GM18499 (cell line): ENCODE results near the gene FTSJ3.
A peak's percentile ranks its signal among the peaks of the same experiment; 100 is the strongest.
"Not testable (repeated sequence)": the region's sequence is repeated elsewhere in the genome, so short reads cannot be mapped to it uniquely, and the experiment has no call there.

Experiments
- ATAC-seq: cut with Tn5 transposase; IDR thresholded peaks from one replicate; pipeline ENCODE4 v1.9.1; 2021; ENCODE audit warnings: moderate number of reproducible peaks; ENCODE audit not compliant: insufficient read depth, unreplicated experiment

FTSJ3 gene

DNA sequence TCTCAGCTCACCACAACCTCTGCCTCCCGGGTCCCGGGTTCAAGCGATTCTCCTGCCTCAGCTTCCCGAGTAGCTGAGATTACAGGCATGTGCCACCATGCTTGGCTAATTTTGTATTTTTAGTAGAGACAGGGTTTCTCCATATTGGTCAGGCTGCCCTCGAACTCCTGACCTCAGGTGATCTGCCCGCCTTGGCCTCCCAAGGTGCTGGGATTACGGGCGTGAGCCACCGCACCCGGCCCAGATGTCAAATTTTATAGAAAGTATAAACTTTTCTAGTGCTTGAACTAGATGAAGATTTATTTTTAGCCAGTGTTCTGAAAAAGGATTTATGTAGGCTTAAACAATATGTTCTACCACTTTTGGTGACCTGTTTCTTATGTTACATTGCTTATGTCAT lies 31.1 kb downstream of the FTSJ3 start:
- not testable (repeated sequence) for ATAC-seq

DNA sequence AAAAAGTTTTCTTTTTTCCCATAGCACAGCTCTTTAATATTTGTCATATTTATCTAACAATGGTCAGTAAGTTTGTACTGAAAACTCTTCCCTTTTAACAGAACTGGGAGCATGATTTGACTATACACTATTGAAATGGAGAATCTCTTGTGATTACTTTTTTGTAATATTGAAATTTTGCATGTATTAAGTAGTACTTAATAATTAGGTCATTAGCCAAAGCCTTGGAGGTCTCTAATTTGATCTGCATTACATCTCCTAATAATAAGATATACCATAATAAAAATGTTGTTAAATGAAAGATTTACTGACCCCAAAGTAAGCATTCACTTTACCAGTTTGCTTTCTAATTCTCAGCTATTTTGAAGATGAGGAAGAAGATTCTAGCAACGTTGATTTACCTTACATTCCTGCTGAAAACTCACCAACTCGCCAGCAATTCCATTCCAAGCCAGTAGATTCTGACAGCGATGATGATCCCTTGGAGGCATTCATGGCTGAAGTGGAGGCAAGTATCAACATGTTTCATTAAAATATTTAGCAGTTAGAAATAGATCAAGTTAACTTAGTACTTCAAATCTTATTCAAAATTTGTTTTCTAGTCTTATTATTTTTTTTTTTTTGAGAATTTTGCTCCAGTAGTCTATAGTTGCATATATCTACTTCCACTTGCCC lies 35.3 kb downstream of the FTSJ3 start:
- no peak for ATAC-seq

DNA sequence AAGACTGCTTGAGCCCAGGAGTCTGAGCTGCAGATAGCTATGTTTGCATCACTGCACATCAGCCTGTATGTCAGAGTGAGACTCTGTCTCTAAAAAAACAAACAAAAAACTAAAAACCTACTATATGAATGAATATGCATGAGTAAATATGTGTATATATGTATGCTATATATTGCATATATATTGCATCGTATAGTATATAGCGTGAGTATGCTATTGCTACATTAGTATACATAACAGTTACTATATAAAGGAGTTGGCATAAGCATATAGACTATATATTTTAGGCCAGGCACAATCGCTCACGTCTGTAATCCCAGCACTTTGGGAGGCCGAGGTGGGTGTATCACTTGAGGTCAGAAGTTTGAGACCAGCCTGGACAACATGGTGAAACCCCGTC lies 37.4 kb downstream of the FTSJ3 start:
- ATAC-seq = no peak

DNA sequence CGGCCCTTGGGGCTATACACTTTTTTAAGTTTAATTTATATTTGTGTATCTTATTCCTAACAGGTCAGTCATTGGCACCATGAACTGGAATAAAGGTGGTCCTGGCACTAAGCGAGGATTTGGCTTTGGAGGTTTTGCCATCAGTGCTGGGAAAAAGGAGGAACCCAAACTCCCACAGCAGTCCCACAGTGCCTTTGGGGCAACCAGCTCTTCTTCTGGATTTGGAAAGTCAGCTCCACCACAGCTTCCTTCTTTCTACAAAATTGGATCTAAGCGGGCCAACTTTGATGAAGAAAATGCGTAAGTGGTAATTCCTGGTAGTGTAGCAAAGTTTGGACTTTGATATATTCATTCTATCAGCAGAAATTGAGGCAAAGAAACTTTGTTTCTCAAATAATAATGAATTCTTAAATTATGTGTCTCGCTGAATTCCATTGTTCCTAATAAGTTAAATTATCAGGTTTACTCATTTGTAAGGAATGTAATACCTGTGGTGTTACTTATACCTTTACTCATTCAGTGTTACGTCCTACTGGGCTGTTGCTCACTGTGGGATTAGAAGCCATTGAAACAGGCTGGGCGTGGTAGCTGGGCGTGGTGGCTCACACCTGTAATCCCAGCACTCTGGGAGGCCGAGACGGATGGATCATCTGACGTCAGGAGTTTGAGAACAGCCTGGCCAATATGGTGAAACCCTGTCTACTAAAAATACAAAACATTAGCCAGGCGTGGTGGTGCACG lies 40.3 kb downstream of the FTSJ3 start:
- ATAC-seq = no peak

DNA sequence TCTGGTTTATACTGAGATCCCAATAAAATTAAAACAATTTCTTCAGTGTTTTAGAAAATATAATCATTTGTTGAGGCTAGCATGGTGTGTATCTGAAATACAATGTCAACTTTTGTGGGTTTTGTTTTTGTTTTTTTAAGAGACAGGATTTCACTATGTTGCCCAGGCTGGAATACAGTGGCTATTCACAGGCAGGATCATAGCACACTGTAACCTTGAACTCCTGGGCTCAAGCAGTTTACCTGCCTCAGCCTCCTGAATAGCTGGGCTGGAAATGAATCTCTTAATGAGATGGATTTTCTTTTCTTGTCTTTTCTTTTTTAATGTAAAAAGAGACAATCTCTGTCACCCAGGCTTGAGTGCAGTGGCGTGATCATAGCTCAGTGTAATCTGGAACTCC lies 41.3 kb downstream of the FTSJ3 start:
- no peak for ATAC-seq

DNA sequence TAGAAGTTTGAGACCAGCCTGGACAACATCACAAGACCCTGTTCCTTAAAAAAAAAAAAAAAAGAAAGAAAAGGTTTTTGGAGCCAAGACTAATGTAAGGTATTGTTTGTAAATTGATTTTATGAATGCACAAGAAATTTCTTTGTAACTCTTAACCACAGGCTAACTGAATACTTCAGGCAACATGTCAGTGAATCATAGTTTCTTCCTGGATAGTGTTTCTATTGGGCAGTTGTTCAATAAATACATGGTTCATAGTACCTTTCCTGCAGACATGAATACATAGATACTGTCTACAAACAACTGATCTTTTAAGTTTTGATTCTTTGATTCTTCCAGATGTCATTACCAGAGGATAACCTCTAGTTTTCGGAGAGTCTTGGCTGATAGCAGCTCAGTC lies 41.9 kb downstream of the FTSJ3 start:
- no peak for ATAC-seq

DNA sequence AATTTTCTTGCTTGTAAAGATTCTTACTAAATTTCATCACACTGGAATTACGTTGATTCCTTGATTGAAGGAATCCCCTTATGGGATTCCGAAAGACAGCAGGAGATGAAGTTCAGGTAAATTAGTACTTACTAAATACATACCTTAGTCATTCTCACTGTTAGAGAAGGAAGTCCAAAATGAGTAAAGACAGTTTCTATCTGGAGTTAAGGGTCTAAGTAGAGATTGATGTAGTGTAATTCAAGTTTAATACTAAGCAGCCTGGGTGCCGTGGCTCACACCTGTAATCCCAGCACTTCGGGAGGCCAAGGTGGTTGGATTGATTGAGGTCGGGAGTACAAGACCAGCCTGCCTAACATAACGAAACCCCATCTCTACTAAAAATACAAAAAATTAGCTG lies 43.9 kb downstream of the FTSJ3 start:
- no peak for ATAC-seq

DNA sequence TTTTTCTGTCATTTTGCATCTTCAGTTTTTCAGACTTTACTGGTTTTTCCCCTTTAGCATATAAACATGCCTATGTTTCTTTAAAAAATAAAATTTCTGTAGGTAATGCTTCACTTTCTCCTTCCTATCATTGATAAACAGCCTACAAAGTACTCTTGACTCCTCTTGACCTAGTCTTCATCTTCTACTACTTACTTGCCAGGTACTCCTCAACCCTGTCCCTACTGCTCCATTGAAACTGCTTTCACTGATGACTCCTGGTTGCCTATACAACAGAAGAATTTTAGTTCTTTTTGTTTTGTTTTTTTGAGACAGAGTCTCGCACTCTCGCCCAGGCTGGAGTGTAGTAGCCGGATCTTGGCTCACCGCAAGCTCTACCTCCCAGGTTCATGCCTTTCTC lies 46.5 kb downstream of the FTSJ3 start:
- no peak for ATAC-seq

DNA sequence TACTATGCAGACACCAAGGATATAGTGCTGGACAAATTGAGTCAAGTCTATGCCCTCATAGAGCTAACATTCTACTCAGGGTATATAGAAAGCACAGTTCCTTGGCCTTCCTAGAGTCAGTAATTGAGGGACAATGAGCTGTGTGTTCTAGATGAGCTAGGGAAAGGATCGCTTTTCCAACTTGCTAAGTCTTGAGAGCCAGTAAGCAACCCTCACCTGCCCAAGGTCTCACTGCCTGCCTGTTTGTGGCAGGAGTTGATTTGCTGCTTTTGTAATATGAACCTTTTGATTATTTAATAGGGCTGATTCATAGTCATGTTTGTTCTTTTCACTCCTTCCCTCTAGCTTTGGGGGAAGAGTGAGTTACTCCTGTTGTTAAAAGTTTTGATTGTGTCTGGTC lies 47.0 kb downstream of the FTSJ3 start:
- ATAC-seq = no peak

DNA sequence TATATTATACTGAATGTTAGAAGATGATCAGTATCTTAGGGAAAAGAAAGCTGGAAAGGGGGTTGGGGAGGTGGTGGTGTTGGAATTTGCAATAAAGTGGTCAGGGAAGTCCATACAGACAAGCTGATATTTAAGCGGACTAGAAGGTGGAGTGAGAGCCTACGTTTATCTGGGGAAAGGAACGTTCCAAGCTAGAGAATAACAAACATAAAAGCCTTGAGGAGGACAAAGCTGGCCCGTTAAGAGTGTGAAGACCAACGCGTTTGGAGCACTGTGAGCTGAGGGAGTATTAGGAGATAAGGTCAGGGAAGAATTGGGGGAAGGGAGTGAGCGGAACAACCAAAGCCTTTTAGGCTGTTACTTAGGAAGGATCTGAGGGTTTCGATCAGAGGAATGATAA lies 52.0 kb downstream of the FTSJ3 start:
- ATAC-seq = no peak

DNA sequence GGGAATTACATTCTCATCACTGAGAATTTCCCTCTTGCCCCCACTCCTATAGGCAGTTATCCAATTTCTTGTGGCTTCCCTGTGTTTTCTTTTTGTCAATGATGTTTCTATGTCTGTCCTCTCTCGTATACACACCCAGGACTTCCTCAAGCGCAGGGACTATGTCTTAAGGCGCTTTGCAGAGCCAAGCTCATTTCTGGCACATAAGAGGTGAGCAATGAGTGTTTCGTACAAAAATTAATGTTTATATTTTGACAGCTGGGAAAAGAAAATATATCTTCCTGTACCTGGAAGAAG lies 52.5 kb downstream of the FTSJ3 start:
- no peak for ATAC-seq

DNA sequence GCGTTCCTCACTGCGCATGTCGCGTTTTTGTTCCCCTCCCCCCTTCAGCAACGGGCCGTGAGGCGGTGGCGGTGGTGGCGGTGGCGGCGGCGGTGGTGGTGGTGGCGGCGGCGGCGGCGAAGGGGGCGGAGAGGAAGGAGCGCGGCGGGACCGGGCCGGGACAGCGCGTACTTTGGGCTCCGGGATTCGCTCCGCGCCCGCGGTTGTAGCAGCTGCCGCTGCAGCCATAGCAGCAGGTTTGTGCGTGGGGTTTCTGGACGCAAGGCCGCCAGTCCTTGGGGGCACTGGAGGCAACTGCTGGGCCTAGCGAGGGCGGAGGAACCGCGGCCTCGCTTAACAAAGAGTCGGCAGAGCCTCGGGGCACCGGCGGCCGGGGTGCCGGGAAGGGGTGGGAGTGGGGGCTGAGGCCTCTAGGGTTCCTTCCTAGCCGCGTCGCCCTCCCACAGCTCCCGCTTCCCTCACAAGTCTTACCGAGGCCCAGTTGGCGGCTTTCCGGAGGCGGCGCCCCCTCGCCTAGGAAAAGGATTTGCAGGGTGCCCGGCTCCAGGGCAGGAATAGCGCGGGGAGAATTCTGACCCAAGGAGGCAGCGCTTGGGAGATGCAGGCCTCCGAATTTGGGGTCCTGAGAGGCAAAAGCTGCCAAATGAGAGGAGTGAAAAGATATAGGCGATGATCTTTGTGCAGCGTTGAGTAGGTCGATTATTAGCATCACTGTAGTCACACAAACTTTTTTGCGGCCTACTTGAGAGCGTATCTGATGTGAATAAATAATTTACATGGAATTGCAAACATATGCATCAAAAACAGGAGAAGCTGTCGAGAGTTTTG lies 53.1 kb downstream of the FTSJ3 start, which contains the start of gene DDX42:
Gene DDX42 (plus strand): TSS at position 30 of the 828 bp plus-strand sequence. CDS start 12,880 bp downstream, outside the sequence.
- ATAC-seq = no peak

DNA sequence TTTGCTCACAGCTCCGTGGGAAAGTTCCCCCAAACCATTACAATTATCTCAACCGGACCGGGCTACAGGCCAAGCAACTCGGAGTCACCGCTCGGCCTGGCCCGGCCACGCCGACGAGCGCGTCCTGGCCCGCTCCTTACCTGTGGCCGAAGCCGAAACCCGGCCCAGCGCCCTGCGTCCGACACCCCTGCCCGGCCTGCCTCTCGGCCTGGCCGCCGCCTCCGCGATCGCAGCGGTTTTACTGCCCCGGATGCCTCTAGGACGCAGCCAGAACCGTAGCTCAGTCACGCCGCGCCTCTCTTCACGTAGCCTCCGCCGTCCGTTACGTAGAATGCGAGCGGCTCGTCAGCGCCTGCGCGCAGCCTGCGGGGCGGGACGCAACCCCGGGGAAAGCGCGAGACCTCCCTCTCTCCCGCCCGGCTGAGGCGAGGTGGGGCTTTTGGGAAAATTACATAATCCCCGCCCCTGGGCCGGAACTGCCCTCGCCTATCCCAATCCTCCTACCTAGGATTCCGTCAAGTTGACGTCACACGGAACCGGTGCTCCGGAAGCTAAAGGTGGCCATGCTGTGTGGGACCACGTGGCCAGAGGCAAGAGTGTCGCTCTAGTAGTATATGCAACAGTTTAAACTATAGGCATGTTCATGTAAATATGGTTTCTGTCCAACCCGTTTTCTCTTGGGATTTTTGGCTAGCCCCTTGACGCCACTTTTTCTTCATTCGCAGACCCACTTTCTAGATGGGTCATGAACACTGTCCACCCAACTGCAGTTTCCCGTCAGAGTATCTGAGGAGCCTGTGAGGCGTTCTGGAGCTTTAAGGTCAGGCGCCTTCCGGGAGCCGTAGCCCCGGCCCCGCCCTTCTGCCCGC lies 54.0 kb downstream of the FTSJ3 start, which contains the start of gene CCDC47:
Gene CCDC47 (minus strand): TSS at position 326 of the 869 bp plus-strand sequence. CDS start 7,422 bp downstream, outside the sequence.
- peak; percentile 76 for ATAC-seq

DNA sequence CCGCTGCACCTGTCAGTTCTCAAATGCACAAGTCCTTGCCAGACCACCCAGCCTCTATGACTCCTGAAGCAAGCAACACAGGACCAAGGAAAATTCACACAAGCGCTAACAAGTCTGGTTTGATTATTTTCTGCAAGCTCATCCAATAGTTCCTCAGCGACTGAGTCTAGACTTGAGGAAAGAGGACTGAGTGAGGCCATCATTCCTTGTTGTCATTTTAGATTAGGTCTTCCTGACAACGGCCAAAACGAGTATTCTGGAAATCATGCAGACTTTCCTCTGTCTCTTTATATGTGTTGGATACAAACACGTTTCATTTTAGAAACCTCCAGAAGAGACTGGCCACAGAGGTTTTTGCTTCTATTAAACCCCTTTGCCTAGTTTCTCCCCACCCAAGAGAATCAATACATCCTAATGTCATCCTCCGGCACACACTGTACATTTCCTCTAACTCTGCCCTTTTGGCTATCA lies 54.6 kb downstream of the FTSJ3 start:
- no peak for ATAC-seq
